Kidney tubule cell (primary cell): ENCODE data around the gene IFNL2.

Experiments
- DNase-seq: peaks from one replicate; pipeline ENCODE4 v3.0.0-alpha.2; 2018; ENCODE audit warnings: low spot score

The IFNL2 gene

DNA sequence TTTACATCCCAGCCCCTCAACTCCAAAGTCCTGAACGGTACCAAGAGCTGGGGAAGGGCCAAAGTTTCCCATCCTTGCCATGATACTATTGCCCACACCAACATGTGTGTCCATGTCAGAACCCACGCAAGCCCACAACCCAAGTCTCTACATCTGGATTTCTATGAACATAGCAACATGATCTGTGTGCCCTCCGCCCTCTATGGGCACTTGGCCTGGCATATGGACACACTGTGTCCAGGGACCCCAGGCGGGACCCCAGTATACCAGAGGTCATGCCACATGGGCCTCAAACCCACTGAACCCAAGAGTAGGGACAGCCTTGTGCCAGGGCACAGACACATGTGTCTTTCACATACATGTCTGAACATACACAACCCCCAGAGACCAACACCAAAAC is 50.5 kb downstream of the IFNL2 start:
- DNase-seq, result no peak

DNA sequence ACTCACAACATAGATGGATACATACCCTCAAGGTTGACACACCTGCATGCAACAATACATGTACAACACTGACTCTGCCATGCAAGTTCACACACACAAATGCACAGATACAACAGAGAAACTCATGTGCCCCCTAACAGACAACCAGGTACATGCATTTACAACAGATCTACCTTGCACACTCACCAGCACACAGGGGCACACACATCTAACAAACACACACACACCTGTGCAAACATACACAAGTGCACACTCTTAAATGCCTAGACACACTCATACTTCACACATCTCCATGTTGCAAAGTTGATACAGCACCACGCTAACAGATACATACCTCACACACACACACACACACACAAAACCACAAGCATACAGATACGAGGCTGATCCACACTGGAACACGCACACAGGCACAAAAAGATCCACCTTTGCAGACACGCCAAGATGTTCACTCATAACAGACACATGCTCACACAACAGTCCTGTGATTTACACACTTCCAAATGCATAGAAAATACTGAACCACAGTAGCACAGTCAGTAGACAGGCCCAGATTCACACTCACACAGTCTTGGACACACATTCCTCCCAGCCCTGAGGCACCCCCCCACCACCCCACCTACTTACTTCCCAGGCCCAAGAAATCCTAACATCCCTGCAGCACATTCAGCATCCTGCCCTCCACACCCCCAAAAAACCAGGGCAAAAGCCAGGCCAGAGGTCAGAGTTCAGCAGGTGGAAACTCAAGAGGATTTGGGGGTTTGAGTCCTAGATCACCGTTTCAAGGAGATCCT is 51.1 kb downstream of the IFNL2 start:
- DNase-seq, result no peak
